ENCODE measurements around the gene TNFRSF12A. TPM values are rescaled to one million over a fixed set of nuclear protein-coding genes. Genes with fewer than 3 reads are reported as not detected.
A peak's percentile ranks its signal among the peaks of the same experiment; 100 is the strongest.
"Not testable (repeated sequence)": the region's sequence is repeated elsewhere in the genome, so short reads cannot be mapped to it uniquely, and the experiment has no call there.

The TNFRSF12A gene
- total RNA-seq, 2 experiments from 2014 or later: 6.1 to 7.5 TPM

GRCh38 chr16:3047387-3047720 lies 27.2 kb downstream of the TNFRSF12A start:
- Mint-ChIP-seq H3K27ac (peak overlapping the region; percentile 87), H3K4me3 (peak overlapping the region; percentile 85)
- POLR2A ChIA-PET: interaction anchor here (0.6 to 8.7 kb wide), 14 partner anchors 9 to 217 kb away, joined by 3 to 72 read pairs (median 8); partner anchors contain the start of genes HCFC1R1, IL32, PKMYT1 and THOC6

GRCh38 chr16:3049921-3050481 lies 29.8 kb downstream of the TNFRSF12A start:
- Mint-ChIP-seq H3K4me3 (peak overlapping the region; percentile 57), H3K9me3 (no peaks in the 10 kb centered on the region)

More at GRCh38 chr16:3047387-3047720, 27.2 kb downstream of the TNFRSF12A start:
- Mint-ChIP-seq H3K9me3 (no peaks in the 10 kb centered on the region), H3K4me1 (peaks cover 71% of the 10 kb centered on the region), H3K27me3 (peaks cover 21% of the 10 kb centered on the region), H3K36me3 (ENCODE audit: low read depth) (peaks cover 52% of the 10 kb centered on the region)
- CTCF ChIA-PET: interaction anchor here (0.8 to 5.8 kb wide), 9 partner anchors 11 to 88 kb away, joined by 3 to 38 read pairs (median 6); partner anchors contain the start of genes BICDL2 and ZNF213
- peak; percentile 37 for DNase-seq

GRCh38 chr16:3050487-3050886 lies 30.3 kb downstream of the TNFRSF12A start:
- CTCF ChIA-PET: interaction anchor here (1.5 to 5.8 kb wide), 3 partner anchors 19 to 46 kb away, joined by 4 to 38 read pairs (median 15); no protein-coding TSS in a partner anchor
- Mint-ChIP-seq H3K4me1 (peaks cover 78% of the 10 kb centered on the region), H3K4me3 (peak overlapping the region; percentile 57), H3K27me3 (peaks cover 3% of the 10 kb centered on the region), H3K9me3 (no peaks in the 10 kb centered on the region), H3K36me3 (ENCODE audit: low read depth) (peaks cover 67% of the 10 kb centered on the region), H3K27ac (peak overlapping the region; percentile 77)
- DNase-seq: no peak
- POLR2A ChIA-PET: interaction anchor here (1.0 to 8.7 kb wide), 8 partner anchors 8 to 79 kb away, joined by 4 to 72 read pairs (median 12); partner anchors contain the start of gene IL32

More at GRCh38 chr16:3049921-3050481, 29.8 kb downstream of the TNFRSF12A start:
- peaks cover 66% of the 10 kb centered on the region for H3K36me3 Mint-ChIP-seq (ENCODE audit: low read depth)
- peaks cover 6% of the 10 kb centered on the region for H3K27me3 Mint-ChIP-seq
- DNase-seq: no peak
- H3K27ac Mint-ChIP-seq: peak overlapping the region; percentile 77
- POLR2A ChIA-PET: interaction anchor here (1.0 to 8.7 kb wide), 11 partner anchors 9 to 85 kb away, joined by 3 to 72 read pairs (median 9); partner anchors contain the start of genes IL32, PKMYT1, TNFRSF12A and ZNF213
- CTCF ChIA-PET: interaction anchor here (2.1 to 5.8 kb wide), 2 partner anchors 18 to 21 kb away, joined by 15 to 38 read pairs; no protein-coding TSS in a partner anchor
- H3K4me1 Mint-ChIP-seq: peaks cover 77% of the 10 kb centered on the region

- POLR2A ChIA-PET: interaction anchor here (0.8 to 8.7 kb wide), 9 partner anchors 12 to 108 kb away, joined by 3 to 72 read pairs (median 5); partner anchors contain the start of gene IL32
- no peak for DNase-seq
- Mint-ChIP-seq H3K4me1 (peaks cover 83% of the 10 kb centered on the region), H3K27me3 (peaks cover 2% of the 10 kb centered on the region), H3K36me3 (ENCODE audit: low read depth) (peaks cover 71% of the 10 kb centered on the region), H3K4me3 (peak overlapping the region; percentile 57), H3K27ac (peak overlapping the region; percentile 77), H3K9me3 (no peaks in the 10 kb centered on the region)
- CTCF ChIA-PET: interaction anchor here (1.5 to 5.8 kb wide), 3 partner anchors 19 to 45 kb away, joined by 4 to 38 read pairs (median 15); no protein-coding TSS in a partner anchor
These were observed 30.8 kb downstream of the TNFRSF12A start for GRCh38 chr16:3051009-3051408.

- peaks cover 87% of the 10 kb centered on the region for H3K4me1 Mint-ChIP-seq
- ChIA-PET POLR2A (interaction anchor here (0.8 to 8.7 kb wide), 8 partner anchors 12 to 107 kb away, joined by 3 to 72 read pairs (median 7); partner anchors contain the start of gene IL32), CTCF (interaction anchor here (1.5 to 5.8 kb wide), 3 partner anchors 20 to 45 kb away, joined by 4 to 38 read pairs (median 15); no protein-coding TSS in a partner anchor)
- H3K4me3 Mint-ChIP-seq: peak overlapping the region; percentile 57
- H3K27me3 Mint-ChIP-seq: peaks cover 2% of the 10 kb centered on the region
- DNase-seq: no peak
- peaks cover 74% of the 10 kb centered on the region for H3K36me3 Mint-ChIP-seq (ENCODE audit: low read depth)
- H3K9me3 Mint-ChIP-seq: no peaks in the 10 kb centered on the region
- peak overlapping the region; percentile 77 for H3K27ac Mint-ChIP-seq
These were observed 31.3 kb downstream of the TNFRSF12A start for GRCh38 chr16:3051494-3051893.

GRCh38 chr16:3052571-3053329 lies 32.6 kb downstream of the TNFRSF12A start:
- Mint-ChIP-seq H3K36me3 (ENCODE audit: low read depth) (peaks cover 79% of the 10 kb centered on the region), H3K4me1 (peaks cover 93% of the 10 kb centered on the region), H3K27ac (peak overlapping the region; percentile 79)
- CTCF ChIA-PET: interaction anchor here (1.0 kb wide), 1 partner anchor 21 kb away, joined by 3 read pairs; no protein-coding TSS in a partner anchor
- not testable (repeated sequence) for DNase-seq, H3K27me3 Mint-ChIP-seq, H3K4me3 Mint-ChIP-seq, H3K9me3 Mint-ChIP-seq
- POLR2A ChIA-PET: interaction anchor here (1.9 to 8.7 kb wide), 2 partner anchors 13 to 30 kb away, joined by 5 to 65 read pairs; partner anchors contain the start of gene IL32

- DNase-seq, H3K9me3 Mint-ChIP-seq, CTCF ChIA-PET, POLR2A ChIA-PET, H3K27me3 Mint-ChIP-seq: not testable (repeated sequence)
- H3K27ac Mint-ChIP-seq: peak overlapping the region; percentile 83
- H3K36me3 Mint-ChIP-seq (ENCODE audit: low read depth): peaks cover 76% of the 10 kb centered on the region
- peaks cover 88% of the 10 kb centered on the region for H3K4me1 Mint-ChIP-seq
- peak overlapping the region; percentile 59 for H3K4me3 Mint-ChIP-seq
These were observed 33.2 kb downstream of the TNFRSF12A start for GRCh38 chr16:3053330-3053710.

GRCh38 chr16:3054965-3055733 lies 35.0 kb downstream of the TNFRSF12A start:
- Mint-ChIP-seq H3K4me3 (peak overlapping the region; percentile 64), H3K9me3 (no peaks in the 10 kb centered on the region), H3K36me3 (ENCODE audit: low read depth) (peaks cover 77% of the 10 kb centered on the region), H3K4me1 (peaks cover 77% of the 10 kb centered on the region), H3K27me3 (no peaks in the 10 kb centered on the region), H3K27ac (peak overlapping the region; percentile 96)
- ChIA-PET POLR2A (interaction anchor here (0.8 to 6.1 kb wide), 11 partner anchors 7 to 79 kb away, joined by 3 to 96 read pairs (median 4); partner anchors contain the start of gene MMP25), CTCF (interaction anchor here (1.2 to 6.3 kb wide), 4 partner anchors 20 to 73 kb away, joined by 5 to 177 read pairs (median 6); no protein-coding TSS in a partner anchor)
- peak; percentile 76 for DNase-seq

GRCh38 chr16:3055734-3056115 lies 35.6 kb downstream of the TNFRSF12A start:
- Mint-ChIP-seq H3K27ac (peak overlapping the region; percentile 96), H3K36me3 (ENCODE audit: low read depth) (peaks cover 77% of the 10 kb centered on the region), H3K4me1 (peaks cover 77% of the 10 kb centered on the region), H3K4me3 (peak overlapping the region; percentile 64)
- ChIA-PET POLR2A (interaction anchor here (0.7 to 6.1 kb wide), 9 partner anchors 8 to 103 kb away, joined by 3 to 96 read pairs (median 3); partner anchors contain the start of gene MMP25), CTCF (interaction anchor here (0.9 to 6.3 kb wide), 5 partner anchors 19 to 73 kb away, joined by 3 to 177 read pairs (median 5); no protein-coding TSS in a partner anchor)
- H3K9me3 Mint-ChIP-seq, DNase-seq, H3K27me3 Mint-ChIP-seq: not testable (repeated sequence)

- Mint-ChIP-seq H3K9me3 (no peaks in the 10 kb centered on the region), H3K4me3 (peak overlapping the region; percentile 79), H3K36me3 (ENCODE audit: low read depth) (peaks cover 72% of the 10 kb centered on the region), H3K27me3 (no peaks in the 10 kb centered on the region), H3K4me1 (peaks cover 73% of the 10 kb centered on the region), H3K27ac (peak overlapping the region; percentile 96)
- DNase-seq: no peak
- POLR2A ChIA-PET: interaction anchor here (0.7 to 6.1 kb wide), 13 partner anchors 9 to 102 kb away, joined by 3 to 96 read pairs (median 3); partner anchors contain the start of genes IL32, MMP25 and ZNF213
- CTCF ChIA-PET: interaction anchor here (0.9 to 6.3 kb wide), 5 partner anchors 25 to 72 kb away, joined by 3 to 177 read pairs (median 6); no protein-coding TSS in a partner anchor
These were observed 36.4 kb downstream of the TNFRSF12A start for GRCh38 chr16:3056336-3057180.

Data from activated CD4-positive, alpha-beta memory T cell treated with anti-CD3 and anti-CD28 coated beads, Interleukin-2, amount 10 ng/mL, durations not matched to agents 7 days and 5 days (primary cell).